IPS-20b (cell line): Measurements from ENCODE around the gene ARHGEF16.

Experiments used
- H3K27ac ChIP-seq: one replicate; pipeline ENCODE4 v1.5.1; 2013; ENCODE audit warnings: low read length
- H3K27me3 ChIP-seq: 2 replicates; pipeline ENCODE4 v1.6.1; 2013; ENCODE audit warnings: mild to moderate bottlenecking, low read length, inconsistent platforms; ENCODE audit not compliant: insufficient read depth
- H3K36me3 ChIP-seq: 2 replicates; pipeline ENCODE4 v1.6.1; 2013; ENCODE audit warnings: low read depth, mild to moderate bottlenecking, inconsistent platforms, low read length, moderate library complexity; ENCODE audit not compliant: insufficient read depth
- H3K4me1 ChIP-seq: 2 replicates; pipeline ENCODE4 v1.6.1; 2013; ENCODE audit warnings: mild to moderate bottlenecking, control low read depth, inconsistent platforms, low read length, moderate library complexity; ENCODE audit not compliant: insufficient read depth
- H3K4me3 ChIP-seq: 2 replicates; pipeline ENCODE4 v1.5.1; 2013; ENCODE audit warnings: mild to moderate bottlenecking, low read length, inconsistent platforms
- H3K9ac ChIP-seq: 2 replicates; pipeline ENCODE4 v1.6.1; 2013; ENCODE audit warnings: low read depth, mild to moderate bottlenecking, inconsistent platforms, low read length, moderate library complexity
- H3K9me3 ChIP-seq: 2 replicates; pipeline ENCODE4 v1.6.1; 2013; ENCODE audit warnings: mild to moderate bottlenecking, low read depth, low read length, inconsistent platforms; ENCODE audit not compliant: insufficient read depth

Gene ARHGEF16

DNA sequence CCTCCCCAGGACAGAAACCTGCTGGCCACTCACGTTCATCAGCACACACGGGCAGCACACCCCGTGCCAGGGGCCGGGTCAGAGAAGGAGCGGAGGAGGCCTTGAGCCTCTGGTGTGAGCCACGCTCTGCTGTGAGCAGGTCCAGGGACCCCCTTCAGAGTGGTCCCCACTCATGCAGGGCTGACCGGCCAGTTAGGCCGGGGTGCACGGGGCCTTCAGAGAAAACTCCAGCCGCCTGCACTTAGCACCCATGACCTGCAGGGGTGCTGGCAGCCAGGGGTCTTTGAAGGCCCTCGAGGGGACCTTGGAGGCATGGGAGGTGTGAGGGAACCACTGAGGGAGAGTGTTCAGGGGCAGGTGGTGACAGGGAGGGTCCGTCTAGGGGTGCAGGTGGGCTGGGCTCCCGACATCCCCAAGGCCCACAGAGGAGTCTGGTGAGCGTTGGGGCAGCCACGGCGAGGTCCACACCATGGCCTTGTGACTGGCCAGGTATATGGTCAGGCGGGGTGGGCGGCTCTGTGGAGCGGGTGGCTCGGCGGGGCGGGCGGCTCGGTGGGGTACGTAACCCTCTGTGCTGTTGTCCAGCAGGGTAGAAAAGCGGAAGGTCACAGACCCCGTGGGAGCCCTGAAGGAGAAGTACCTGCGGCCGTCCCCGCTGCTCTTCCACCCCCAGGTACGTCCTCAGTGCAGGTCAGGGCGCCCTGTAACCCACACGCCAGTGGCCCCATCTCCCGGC lies 40.3 kb upstream of the ARHGEF16 start:
- H3K4me1 ChIP-seq = no peaks in the 10 kb centered on the region
- H3K27me3 ChIP-seq = no peaks in the 10 kb centered on the region
- no peak overlapping the region for H3K4me3 ChIP-seq
- H3K36me3 ChIP-seq = no peaks in the 10 kb centered on the region
- no peak overlapping the region for H3K9ac ChIP-seq
- H3K27ac ChIP-seq = no peak overlapping the region
- peaks cover 10% of the 10 kb centered on the region for H3K9me3 ChIP-seq

DNA sequence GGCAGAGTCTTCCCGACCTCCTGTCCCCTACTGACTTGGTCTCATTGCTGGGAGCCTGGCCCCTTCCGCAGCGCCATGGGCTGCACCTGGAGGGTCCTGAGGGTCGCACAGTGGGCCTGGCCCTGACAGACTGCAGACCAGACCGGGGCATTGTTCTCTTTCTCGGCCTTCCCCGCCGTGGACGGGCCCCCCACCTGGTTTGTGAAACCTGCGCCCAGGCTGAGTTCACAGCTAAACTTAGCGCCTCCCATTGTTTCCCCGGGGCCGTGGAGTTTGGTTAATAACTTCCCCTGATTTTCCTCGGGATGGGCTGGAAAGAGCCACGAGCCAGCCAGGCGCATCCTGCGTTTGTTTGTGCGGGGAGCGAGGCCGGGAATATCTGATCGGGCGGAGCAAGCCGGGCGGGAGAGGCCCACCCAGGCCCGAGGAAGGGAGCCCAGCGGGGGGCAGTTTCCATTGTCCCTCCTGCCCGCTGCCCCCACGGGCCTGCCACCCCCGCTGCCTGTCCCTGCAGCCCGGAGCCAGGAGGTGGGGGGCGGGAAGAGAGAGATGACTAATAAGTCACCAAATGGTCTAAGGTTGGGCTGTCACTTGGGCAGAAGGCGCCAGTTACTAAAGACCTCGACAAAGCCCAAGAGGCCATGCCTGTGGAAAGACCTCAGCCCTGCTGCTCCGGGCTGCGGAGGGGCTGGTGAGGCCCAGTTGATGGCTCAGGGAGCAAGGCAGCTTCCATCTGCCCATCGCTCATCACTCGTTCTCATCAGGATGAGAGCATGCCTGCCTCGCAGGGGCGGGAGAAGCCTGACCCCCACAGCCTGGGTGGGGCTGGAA lies 39.0 kb upstream of the ARHGEF16 start:
- no peaks in the 10 kb centered on the region for H3K36me3 ChIP-seq
- H3K27me3 ChIP-seq = no peaks in the 10 kb centered on the region
- H3K4me3 ChIP-seq = no peak overlapping the region
- no peaks in the 10 kb centered on the region for H3K4me1 ChIP-seq
- H3K9me3 ChIP-seq = peaks cover 10% of the 10 kb centered on the region
- no peak overlapping the region for H3K9ac ChIP-seq
- H3K27ac ChIP-seq = no peak overlapping the region

DNA sequence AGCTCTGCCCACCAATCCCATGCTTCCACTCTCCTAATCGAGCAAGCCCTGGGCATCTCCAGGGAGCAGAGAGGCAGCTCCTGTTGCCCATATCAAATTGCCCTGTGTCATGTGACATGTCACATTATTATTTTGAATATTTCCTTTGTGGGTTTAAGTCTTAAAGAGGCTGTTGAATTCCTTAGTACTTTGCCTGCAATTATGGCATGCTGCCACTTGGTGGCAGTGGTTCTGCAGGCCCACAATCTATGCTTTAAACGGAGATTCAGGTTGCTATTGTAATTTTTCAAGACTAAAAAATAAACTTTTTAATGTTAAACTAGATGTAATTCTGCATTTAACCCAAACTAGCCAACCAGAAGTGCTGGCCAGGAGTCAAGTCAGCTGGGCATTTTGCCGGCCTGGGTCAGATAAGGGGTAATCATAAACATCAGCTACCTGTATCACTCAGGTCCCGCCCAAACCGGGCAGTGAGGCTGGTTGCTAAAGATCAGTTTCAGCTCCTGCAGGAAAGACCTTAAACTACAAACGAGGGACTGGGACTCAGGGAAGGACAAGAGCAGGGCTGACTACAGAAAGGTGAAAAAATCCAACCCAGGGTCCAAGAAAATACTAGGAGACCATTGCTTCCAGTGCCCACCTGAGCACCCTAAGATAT lies 37.3 kb upstream of the ARHGEF16 start:
- no peaks in the 10 kb centered on the region for H3K4me1 ChIP-seq
- no peak overlapping the region for H3K27ac ChIP-seq
- no peak overlapping the region for H3K9ac ChIP-seq
- no peaks in the 10 kb centered on the region for H3K27me3 ChIP-seq
- no peaks in the 10 kb centered on the region for H3K36me3 ChIP-seq
- H3K9me3 ChIP-seq = peaks cover 10% of the 10 kb centered on the region
- H3K4me3 ChIP-seq = no peak overlapping the region

DNA sequence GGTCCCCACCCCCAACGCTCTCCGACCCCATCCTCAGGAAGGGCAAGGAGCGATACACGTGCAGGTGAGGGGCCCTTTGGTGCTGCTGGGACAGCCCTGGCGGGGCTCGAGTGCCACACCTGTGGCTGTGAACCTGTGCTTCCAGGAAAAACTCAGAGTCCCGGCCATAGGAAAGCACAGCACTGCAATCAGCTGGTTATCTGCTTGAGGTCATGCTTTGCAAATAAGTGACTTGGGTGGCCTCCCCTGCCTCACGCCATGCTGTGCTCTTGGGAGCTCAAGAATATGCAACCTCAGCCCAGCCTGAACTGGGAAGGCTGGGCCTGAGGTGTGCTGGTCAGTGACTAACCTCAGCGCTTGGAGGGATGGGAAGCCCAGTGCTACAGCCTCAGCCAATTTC lies 36.5 kb upstream of the ARHGEF16 start:
- Histone ChIP-seq H3K27ac (no peak overlapping the region), H3K27me3 (no peaks in the 10 kb centered on the region), H3K36me3 (no peaks in the 10 kb centered on the region), H3K4me3 (no peak overlapping the region), H3K9me3 (peaks cover 10% of the 10 kb centered on the region), H3K9ac (no peak overlapping the region), H3K4me1 (no peaks in the 10 kb centered on the region)

DNA sequence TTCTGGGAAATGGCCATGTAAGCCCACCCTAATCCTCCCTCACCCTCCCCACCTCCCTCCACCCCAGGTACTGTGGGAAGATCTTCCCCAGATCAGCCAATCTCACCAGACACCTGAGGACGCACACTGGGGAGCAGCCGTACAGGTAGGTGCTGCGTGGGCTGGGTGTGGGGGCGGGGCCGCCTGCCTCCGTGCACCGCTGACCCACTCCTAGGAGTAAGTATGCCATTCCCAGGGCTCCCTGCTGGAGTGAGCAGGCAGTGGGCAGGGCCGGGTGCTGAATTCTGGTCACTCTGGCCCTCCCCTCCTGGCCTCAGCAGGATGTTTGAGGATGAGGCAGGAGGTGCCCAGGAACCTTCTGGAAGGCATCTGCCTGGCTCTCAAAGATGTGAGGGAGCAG lies 35.9 kb upstream of the ARHGEF16 start:
- peaks cover 10% of the 10 kb centered on the region for H3K9me3 ChIP-seq
- no peaks in the 10 kb centered on the region for H3K27me3 ChIP-seq
- no peak overlapping the region for H3K4me3 ChIP-seq

DNA sequence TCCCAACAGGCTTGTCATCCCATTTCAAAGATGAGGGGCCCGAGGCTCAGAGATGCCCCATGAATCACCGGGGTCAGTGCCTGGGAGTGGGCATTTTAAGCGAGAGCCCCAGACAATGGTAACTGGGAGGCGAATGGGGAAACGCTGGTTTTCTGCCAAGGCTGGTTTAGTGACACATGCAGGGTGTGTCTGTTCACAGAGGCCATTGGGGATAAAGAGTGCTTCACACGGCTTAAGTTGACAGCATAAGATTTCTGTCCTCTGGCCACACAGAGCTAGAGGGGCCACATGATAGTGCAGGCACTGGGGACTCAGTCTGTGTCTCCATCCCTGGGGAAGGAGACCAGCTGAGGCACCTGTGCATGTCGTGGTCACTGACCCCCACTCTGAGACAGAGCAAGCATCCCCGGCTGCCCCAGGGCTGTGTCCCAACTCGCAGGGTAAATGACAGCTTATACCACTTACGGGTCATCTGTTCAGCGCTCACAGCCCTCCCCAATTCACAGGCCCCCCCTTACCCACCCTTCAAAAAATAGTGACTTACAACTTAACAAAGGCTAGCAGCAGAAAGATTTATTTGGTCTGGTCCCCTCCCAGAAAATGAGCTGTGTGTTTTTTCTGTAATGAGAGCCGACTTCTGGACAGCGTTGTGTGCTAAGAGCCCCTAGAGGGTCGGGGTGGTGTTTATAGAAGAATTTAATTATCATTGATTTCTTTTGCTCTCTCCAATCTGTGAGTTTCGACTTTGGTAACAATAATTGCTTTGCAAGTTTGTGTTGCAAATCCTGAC lies 34.9 kb upstream of the ARHGEF16 start:
- no peaks in the 10 kb centered on the region for H3K4me1 ChIP-seq
- H3K27ac ChIP-seq = no peak overlapping the region
- H3K9ac ChIP-seq = no peak overlapping the region
- no peak overlapping the region for H3K4me3 ChIP-seq
- H3K36me3 ChIP-seq = no peaks in the 10 kb centered on the region
- no peaks in the 10 kb centered on the region for H3K27me3 ChIP-seq
- H3K9me3 ChIP-seq = peaks cover 10% of the 10 kb centered on the region

More for the DNA sequence above, 35.9 kb upstream of the ARHGEF16 start:
- Histone ChIP-seq H3K36me3 (no peaks in the 10 kb centered on the region), H3K9ac (no peak overlapping the region), H3K4me1 (no peaks in the 10 kb centered on the region), H3K27ac (no peak overlapping the region)

DNA sequence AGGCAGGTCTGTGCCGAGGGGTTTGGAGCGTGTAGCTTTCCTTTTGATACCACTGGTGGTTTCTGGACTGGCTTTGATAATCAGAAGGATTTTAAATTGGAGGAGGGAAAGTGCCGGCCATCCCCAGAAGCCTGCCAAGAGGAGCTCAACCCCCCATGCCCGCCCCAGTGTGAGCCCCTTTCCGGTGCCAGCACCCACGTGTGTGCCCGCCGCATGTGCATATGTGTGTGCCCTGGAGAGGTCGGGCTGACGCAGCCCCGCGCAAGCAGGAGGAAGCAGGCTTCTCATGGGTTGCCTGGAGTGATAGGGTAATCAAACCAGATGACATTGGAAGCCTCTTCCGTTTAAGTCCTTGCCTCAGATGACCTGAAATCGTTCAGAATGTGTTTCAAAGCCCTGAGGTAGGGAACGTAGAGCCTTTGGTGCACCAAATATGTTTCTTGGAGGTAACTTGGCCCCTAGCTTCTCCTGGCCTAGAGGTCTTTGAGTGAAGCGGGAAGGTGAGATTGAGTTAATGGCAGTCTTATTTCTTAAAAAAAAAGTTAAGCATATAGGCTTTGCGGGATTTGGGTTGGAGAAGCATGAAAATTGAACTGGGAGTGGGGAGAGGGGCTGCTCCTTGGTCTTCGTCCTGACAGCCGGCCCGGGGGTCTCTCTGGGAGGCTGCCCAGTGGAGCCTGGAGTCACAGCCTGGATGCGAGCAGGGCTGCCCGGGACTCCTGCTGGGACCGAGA lies 34.1 kb upstream of the ARHGEF16 start:
- no peak overlapping the region for H3K9ac ChIP-seq
- no peaks in the 10 kb centered on the region for H3K27me3 ChIP-seq
- H3K27ac ChIP-seq = no peak overlapping the region

DNA sequence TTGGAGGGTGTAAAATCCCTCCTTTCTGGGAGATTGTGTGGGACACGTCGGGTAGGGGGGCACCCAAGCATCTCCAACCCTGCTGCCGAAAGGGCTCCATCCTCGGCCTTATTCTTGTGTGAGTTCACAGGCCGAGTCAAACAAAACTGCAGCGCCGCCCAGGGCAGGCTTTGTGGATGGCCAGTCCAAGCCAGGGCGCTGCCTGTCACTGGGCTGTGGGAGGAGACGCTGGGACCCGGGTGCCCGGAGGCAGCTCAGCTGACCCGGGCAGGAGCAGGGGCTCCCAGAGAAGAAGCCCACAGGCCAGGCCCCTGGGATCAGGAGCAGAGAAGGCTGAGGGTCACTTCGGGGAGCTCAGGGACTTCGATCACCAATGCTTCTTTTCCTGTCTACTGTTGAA lies 31.8 kb upstream of the ARHGEF16 start:
- H3K27me3 ChIP-seq = no peaks in the 10 kb centered on the region
- H3K27ac ChIP-seq = no peak overlapping the region
- no peaks in the 10 kb centered on the region for H3K4me1 ChIP-seq
- H3K9me3 ChIP-seq = no peaks in the 10 kb centered on the region
- no peak overlapping the region for H3K9ac ChIP-seq
- no peaks in the 10 kb centered on the region for H3K36me3 ChIP-seq
- no peak overlapping the region for H3K4me3 ChIP-seq

More for the DNA sequence above, 34.1 kb upstream of the ARHGEF16 start:
- Histone ChIP-seq H3K4me3 (no peak overlapping the region), H3K4me1 (no peaks in the 10 kb centered on the region), H3K36me3 (no peaks in the 10 kb centered on the region), H3K9me3 (peaks cover 10% of the 10 kb centered on the region)

DNA sequence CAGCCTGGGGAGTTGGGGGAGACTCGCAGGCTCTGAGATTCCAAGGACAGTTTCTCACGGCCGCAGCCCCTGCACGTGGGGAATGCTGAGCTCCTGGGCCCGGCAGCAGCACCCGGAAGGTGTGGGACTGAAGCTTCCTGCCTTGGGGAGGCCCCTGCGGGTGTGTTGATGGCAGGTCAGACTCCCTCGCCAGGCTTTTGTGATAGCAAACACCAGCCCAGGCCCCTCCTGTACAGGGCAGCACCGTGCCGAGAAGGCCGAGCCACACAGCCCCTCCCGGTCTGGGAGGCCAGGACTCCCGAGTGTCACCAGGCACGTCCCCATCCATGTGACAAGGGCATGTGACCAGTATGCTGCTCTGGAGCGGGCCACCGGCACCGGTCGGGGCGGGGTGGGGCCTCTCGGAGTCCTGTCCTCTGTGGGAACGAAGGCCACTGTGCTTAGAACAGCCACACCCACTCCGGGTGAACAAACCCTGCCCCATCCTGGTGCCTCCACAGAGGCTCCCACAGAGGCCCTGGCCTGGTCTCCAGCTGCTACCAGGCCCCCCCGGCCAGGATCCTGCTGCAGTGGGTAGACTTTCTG lies 31.1 kb upstream of the ARHGEF16 start:
- Histone ChIP-seq H3K4me3 (no peak overlapping the region), H3K27me3 (no peaks in the 10 kb centered on the region), H3K9ac (no peak overlapping the region), H3K4me1 (no peaks in the 10 kb centered on the region), H3K27ac (no peak overlapping the region), H3K36me3 (no peaks in the 10 kb centered on the region), H3K9me3 (no peaks in the 10 kb centered on the region)

DNA sequence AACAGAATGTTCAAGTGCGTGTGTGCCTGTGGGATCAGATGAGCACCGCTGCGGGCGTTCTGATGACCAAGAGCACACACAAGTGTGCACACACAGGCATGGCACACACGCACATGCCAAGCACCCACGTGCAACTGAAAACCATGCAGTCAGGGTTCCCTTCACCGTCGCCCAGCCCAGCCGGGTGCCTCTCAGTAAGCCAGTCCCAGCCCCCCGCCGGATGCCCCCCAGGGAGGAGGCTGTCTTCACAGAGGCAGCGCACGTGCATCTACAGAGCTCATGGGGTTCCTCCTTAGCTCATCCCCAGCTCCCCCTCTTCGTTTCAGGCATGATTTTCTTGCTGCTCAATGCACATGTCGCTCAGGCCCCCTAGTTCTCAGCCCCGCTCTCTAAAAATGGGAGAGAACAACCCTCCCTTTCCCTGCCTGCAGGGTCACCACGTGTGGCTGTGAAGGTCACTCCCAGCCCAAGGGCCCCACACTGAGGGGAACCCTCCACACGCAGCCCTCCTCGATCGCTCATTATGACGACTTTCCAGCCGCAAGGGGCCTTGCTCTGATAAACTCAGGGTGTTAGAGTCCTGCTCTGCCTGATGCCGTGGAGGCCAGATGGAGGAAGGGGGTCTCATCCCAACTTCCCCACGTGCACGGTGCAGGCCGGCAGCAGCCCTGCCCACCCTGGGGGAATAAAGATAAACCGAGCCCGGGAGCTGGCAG lies 30.4 kb upstream of the ARHGEF16 start:
- Histone ChIP-seq H3K27me3 (no peaks in the 10 kb centered on the region), H3K4me3 (no peak overlapping the region), H3K36me3 (no peaks in the 10 kb centered on the region), H3K9ac (no peak overlapping the region), H3K27ac (no peak overlapping the region), H3K9me3 (no peaks in the 10 kb centered on the region), H3K4me1 (no peaks in the 10 kb centered on the region)
